NCI-H1417 treated with DMSO at 0.1 percent for 48 hours (cell line): ENCODE results near the gene PIGX.

ENCODE experiments used
- DNase-seq: peaks from one replicate; lab custom pipeline; 2025; lab: John Stamatoyannopoulos, UW

PIGX gene

DNA sequence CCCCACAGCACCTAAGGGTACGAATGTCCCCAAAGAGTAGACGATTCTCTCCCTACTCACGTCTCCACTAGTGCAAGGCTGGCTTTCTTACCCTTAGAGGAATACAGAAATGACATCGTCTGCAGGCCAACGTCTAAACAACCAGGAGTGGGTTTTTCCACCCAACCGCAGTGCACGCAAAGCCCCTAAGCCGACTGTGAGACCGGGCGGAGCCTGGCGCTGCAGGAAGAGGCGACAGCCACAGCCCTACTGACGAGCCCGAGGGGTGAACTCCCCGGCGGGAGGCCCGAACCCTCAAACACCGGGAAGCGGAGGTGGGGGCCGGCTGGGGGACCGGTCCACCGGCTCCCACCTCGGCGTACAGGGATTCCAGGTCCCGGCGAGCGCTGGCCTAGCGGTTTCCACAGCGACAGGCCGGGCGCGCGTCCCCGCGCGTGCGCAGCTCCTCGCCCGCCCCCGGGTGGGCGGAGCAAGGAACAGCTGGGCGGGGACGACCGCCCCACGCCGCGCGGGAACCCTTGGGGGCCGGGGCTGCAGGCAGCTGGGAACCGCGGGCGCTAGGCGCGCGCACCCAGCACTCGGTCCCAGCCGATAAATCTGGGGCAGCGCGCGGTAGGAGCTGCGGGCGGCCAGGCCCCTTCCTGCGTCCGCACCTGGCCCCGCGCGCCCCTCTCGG lies at the start of gene PIGX, which contains the start of gene CEP19:
TSS of gene PIGX (plus strand) at position 540 of the 676 bp plus-strand sequence.
TSS of gene CEP19 (minus strand) at position 413 of the 676 bp plus-strand sequence. CDS start 3,593 bp downstream, outside the sequence.
- peak; percentile 71 for DNase-seq

DNA sequence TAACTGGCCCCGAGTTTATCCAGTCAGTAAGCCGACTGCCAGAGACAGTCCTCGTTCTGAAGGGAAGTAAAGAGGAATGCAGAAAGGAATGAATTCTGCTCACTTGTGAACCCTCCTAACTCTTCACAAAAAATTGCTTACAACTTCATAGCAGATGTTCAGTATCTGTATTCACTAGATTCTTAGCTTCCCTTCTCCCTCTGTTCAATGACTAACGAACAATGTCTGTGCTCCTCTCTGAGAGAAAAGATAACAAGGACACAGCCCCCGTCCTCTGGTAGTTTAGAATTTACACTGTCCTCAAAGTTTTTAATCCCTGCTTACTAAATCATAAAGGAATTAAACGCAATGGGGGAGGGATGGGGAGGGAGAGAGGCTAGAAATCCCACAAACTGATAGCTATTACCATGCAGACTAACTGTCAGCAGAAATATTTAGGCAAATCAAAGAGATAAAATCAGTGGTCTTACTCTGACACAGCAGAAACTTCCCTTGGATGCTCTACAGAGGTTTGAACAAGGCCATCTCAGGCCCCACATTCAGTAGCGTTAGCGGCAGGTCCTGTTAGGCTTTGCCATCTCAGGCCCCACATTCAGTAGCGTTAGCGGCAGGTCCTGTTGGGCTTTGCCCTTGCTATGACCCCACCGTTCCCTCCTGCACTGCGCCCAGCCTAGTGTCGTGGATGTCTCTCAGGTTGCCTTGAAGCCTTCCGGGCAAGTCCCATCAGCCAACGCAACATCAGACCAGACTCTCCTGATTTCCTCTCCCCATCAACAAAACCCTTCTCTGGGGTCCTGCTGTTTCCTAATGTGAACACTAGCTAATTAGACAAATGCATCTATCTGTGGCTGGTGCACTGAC lies 49.2 kb upstream of the PIGX start:
- no peak for DNase-seq

DNA sequence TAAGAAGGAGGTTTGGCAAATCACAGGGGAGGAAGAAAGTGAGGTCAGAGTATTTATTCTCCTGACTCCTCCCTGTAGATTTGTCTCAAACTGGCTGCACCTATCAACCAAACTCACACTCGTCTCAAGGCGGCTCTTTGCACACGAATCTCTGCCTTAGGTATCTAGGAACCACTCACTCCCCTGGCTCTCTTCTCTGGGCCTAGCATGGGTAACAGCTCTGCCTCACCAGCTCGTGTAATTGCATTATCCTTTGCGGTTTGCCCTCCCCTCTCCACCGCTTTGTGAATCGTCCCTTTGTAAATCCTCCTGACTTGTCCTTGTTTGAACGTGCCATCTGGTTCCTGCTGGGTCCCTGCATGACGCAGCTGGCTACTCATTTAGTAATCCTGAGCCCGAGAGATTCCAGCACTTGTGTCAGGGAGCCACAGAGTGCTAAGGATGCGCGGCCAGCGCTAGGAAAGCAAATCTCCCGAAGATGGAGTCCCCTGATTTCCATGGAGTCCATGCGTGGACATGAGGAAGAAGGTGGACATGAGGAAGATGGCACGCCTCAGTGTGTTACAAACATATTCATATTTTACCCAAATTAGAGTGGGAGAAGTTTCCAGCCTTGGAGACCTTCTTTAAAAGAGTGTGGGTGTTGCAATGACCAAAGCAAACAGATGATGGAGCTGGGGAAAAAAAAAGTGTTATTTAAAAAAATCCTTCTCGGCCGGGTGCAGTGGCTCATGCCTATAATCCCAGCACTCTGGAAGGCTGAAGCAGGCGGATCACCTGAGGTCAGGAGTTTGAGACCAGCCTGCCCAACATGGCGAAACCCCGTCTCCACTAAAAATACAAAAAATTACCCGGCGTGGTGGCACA lies 45.9 kb upstream of the PIGX start:
- DNase-seq: peak; percentile 36

DNA sequence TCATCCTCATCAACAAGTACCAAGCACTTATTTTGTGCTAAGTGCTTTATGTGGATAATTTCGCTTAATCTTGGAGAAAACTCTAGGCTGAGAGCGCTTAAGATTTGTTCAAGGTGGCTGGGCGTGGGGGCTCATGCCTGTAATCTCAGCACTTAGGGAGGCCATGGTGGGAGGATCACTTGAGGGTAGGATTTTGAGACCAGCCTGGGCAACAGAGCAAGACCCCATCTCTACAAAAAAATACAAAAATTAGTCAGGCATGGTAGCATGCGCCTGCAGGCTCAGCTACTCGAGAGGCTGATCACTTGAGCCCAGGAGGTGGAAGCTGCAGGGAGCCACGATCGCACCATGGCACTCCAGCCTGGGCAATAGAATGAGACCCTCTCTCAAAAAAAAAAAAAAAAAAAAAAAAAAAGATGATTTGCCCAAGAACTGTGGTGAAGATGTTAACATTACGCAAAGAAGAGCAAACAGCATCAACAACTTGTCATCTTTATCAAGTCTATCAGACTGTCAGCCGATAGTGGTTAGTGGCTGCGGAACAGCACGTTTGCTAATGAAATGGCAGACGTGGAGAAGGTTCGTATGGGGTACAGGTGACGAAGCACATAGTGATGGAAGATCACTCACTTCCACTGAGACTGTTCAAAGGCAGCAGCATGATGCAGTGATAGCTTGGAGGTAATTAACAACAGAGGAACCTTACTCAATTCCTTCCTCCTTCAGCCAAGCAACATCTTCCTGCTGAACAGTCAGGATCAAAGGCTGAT lies 44.9 kb upstream of the PIGX start:
- DNase-seq: no peak

DNA sequence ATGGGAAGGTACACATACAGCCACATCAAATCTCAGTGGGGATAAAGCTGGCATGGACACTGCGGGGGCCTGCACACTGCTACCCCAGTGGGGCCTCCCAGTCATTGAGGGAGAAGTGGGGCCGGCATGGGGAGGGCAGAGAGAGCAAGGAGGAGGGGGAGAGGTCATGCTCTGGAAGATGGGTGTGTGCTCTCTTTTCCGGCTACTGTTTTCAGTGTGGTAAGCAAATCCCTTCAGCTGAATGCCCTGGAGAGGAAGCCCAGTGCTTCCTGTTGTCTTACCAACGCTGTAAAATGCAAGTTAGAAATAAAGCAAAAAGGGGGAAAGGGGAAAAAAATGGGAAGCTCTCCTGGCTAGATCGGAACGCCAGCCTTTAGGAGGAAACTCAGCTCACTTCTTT lies 41.8 kb upstream of the PIGX start:
- no peak for DNase-seq

DNA sequence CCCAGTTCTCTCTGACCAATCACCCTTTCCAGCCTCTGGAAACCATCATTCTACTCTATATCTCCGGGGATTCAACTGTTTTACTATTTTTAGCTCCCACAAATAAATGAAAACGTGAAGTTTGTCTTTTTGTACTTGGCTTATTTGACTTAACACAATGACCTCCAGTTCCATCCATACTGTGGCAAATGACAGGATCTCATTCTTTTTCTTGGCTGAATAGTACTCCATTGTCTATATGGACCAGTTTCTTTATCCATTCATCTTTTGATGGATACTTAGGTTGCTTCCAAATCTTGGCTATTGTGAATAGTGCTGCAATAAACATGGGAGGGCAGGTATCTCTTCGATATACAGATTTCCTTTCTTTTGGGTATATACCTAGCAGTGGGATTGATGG lies 38.5 kb upstream of the PIGX start:
- DNase-seq: no peak

DNA sequence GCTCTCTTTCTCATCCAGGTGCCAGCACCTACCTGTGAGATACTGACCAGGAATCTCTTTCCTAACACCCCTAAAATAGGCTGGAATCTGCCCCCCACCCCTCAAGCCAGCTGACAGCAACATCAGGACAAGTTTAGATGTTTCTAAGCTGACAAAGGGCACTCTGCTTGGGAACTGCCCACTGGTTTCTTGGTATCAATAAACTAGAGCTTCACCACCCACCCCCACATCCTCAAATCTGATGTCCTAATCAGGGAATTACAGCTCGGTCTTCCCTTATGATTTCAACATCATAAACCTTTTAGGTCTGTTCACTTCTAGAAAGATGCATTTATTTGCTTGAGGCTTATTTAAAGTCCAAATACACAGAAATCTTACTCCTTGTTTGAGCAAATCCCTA lies 34.8 kb upstream of the PIGX start:
- no peak for DNase-seq

DNA sequence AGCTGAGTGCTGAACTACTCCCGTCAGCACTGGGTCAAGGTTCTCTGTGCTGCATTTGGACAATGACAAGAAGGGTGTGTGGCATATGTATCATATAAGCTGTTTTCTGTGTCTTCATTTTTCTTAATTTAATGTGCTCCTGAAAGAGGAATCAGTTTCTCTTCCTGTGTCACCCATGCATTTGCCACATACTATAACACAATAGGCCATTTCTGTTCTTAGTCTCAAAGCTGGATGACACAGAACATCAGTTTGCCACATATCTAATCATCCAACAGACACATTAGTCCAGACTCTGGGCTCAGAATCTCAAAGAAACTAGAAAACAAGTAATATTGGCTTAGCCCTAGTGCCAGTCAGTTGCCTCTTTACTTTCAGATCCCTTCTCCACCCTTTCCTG lies 34.2 kb upstream of the PIGX start:
- DNase-seq: no peak

DNA sequence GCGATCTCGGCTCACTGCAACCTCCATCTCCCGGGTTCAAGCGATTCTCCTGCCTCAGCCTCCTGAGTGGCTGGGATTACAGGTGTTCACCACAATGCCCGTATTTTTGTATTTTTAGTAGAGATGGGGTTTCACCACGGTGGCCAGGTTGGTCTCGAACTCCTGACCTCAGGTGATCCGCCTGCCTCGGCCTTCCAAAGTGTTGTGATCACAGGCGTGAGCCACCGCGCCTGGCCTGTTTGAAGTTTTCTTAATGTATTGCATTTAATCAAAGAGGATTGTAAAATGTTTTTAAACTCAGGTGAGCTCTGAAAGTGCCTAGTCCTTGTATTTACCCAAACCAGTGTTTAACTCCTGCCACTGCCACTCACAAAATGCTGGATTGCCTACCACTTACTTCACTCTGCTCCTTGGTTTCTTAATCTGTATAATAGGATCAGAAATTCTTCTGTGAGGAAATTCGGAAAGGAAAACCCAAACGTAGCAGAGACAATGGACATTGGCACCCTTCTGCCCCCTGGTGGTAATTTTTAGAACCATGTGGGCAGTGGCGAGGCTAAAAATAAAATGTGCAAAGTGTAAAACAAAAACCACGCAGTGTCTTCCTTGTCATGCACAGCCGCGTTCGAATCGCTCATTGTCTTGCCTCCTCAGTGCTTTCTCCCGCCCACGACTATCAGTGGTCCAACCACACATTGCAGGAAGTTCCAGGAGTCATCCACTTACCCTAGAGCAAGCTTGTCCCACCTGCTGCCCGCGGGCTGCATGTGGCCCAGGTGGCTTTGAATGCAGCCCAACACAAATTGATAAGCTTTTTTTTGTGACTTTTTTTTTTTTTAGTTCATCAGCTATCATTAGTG lies 27.4 kb upstream of the PIGX start:
- peak; percentile 41 for DNase-seq

DNA sequence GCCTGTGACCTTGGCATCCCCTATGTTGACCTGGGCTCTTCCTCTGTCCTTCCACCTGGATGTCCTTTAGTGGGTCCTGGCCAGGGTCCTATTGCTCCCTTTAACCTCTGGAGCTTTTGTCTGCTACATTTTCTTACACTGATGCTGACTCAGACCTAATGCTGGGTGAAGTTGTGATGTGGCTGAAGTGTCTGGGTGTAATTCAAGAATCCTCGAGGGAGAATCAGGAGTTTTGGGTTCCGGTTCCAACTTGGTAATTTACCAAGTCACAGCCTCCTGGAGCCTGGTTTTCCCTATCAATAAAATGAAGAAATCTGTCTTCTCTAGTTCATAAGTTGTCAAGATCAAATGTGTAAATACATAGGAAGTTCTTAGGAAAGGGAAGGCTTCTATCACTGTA lies 25.7 kb upstream of the PIGX start:
- no peak for DNase-seq

DNA sequence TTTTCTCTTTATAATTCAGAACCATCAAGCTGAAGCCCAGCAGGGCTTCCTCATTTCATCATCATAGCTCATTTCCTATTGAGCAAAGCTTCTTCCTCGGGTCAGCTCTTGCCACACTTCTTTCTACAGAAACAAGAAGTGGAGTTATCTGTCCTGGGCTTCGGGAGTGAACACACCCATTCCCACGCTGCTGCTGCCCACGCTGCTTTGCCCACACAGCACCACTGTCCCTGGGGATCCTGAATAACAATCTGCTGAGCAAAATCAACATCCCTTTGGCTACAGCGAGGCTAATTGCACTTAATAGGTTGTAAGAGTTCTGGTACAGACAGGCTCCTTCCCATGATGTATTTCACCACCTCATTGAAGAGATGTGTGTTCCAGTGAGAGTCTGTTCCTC lies 23.8 kb upstream of the PIGX start:
- DNase-seq: peak; percentile 64

DNA sequence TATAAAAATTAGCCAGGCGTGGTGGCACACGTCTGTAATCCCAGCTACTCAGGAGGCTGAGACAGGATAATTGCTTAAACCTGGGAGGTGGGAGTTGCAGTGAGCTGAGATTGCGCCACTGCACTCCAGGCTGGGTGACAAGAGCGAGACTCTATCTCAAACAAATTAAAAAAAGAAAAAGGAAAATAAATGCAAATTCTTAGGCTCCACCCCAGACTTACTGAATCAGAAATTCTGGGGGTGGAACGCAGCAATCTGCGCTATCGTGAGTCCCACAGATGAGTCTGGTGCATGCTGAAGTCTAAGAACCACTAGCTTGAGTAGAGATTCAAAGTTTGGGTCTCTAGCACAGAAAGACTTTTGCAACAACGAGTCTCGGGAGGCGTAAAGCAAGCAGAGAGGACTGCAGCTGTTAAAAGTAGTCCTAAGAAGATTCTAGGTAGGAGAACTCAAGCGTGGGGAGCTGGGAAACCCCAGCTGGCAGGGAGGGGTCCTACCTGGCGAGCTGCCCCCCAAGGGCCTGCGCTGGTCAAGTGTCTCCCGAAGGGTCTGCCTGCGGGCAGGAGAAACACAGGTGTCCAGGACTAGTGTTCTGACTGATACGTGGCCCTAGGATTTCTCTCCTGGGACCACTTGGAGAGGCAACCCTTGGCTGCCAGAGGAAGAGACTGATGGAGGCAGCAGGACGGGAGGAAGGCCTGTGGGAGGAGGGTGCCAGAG lies 22.1 kb upstream of the PIGX start:
- no peak for DNase-seq

DNA sequence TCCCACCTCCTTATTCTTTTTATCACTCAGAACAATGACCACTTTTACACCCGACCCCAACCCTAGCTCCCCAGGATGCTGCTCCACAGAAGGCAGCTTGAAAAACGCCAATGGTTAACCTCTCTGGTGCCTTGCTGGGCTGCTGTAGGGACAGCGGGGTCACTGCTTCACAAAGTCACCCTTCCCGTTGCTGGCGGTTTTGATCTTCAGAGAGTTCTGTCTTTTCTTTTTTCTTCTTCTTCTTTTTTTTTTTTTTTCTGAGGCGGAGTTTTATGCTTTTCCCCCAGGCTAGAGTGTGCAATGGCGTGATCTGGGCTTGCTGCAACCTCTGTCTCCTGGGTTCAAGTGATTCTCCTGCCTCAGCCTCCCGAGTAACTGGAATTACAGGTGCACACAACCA lies 20.8 kb upstream of the PIGX start:
- DNase-seq: no peak

DNA sequence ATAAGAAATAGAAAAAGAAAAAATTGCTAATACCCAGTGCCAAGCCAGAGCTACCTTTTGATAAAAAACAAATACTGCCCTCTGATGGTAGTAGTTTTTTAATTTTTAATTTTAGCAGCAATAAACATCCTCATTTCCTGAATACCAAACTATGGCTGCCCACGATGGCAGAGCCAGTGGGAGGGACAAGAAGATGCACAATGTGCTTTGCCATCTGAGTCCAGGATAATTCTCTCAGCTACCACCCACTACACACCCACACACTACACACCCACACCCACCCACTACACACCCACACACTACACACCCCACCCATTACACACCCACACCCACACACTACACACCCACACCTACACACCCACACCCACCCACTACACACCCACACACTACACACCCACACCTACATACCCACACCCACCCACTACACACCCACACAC lies 18.0 kb upstream of the PIGX start:
- no peak for DNase-seq

DNA sequence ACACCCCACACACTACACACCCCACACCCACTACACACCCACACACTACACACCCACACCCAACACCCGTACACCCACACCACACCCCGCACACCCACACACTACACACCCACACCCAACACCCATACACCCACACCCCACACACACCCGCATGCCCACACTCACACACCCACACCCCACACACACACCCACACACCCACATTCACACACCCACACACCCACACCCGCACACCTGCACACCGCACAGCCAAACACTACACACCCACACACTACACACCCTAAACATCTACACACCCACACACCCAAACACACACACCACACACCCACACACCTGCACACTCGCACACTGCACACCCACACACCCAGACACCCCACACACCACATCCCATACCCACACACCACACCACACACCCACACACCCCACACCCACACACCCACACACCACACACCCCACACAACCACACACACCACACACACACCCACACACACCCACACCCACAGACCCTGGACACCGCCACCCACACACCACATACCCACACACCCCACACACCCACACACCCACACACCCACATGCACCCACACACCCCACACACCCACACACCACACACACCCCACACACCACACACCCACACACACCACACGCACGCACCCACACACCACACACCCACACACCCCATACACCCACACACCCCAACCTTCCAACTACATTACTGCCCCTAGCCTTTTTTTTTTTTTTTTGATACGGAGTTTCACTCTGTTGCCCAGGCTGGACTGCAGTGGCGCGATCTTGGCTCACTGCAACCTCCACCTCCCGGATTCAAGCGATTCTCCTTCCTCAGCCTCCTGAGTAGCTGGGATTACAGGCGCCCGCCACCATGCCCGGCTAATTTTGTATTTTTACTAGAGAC lies 17.0 kb upstream of the PIGX start:
- DNase-seq: no peak

DNA sequence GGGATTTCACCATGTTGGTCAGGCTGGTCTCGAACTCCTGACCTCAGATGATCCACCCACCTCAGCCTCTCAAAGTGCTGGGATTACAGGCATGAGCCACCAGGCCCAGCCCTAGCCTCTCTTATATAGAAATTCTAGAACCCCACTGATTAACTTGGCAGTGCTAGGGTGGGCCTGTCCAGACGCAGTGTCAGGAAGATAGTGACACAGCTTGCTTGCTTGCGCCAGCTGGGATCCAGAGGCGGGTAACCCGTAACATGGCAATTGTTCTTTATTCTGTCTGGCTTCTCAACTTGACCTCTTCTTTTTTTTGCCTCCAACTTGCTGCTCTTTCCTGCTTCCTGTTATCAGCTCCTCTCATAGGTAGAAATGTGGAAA lies 16.3 kb upstream of the PIGX start:
- DNase-seq: no peak

DNA sequence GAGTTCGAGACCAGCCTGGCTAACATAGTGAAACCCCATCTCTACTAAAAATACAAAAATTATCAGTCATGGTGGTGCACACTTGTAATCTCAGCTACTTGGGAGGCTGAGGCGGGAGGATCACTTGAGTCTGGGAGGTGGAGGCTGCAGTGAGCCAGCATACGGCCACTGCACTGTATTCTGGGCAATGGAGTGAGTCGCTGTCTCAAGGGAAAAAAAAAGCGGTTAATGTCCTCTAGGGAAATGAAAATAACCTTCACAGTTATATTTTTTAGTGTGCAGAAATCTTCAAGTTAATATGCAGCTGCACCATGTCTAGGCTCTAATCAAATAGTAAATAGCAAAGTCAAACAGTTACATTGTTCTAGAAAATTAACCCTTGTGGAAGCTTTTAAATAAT lies 14.9 kb upstream of the PIGX start:
- no peak for DNase-seq

DNA sequence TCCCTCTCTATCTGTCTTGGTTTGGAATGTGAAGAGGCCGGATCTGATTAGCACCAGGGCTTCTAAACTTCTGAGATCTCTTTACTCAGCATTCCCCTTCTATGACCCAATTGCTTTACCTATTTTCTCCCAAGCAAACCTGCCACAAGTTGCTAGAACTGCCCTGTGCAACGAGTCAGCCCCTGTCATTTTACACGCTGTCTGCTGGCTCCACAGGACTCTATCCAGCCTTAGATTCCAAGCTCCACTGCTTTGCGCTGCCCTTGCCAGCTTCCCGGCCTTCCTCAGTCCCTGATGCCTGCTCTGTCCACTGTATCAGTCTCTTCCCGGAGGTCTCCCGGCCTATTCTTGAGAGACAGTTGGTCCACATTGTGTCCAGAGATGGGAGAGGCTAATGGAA lies 12.4 kb upstream of the PIGX start:
- DNase-seq: no peak

DNA sequence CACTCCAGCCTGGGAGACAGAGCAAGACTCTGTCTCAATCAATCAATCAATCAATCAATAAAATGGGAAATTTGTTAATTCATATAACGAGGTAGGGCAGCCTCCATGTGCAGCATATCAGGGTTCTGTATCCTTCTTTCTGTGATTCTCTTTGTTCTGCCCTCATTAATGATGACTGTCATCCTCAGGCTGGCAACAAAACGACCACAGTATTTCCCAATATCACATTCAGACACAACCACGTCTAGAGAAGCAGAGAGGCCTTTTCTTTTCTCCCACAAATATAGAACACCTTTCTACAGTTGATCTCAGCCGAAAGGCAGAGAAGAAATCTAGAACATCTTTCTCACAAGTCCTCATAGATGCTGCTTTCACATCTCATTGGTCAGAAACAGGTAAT lies 11.4 kb upstream of the PIGX start:
- no peak for DNase-seq
